GM12865 (cell line): Measurements from ENCODE around the gene ICAM4.
A peak's percentile ranks its signal among the peaks of the same experiment; 100 is the strongest.

Experiments
- DNase-seq: peaks from one replicate; pipeline ENCODE4 v3.0.0; 2010; ENCODE audit warnings: low read depth
- H3K4me3 ChIP-seq: 2 replicates; pipeline ENCODE4 v1.5.1; 2011; ENCODE audit warnings: mild to moderate bottlenecking, low read depth, low read length, control low read depth
- TF ChIP-seq, protein P1 (sequence below): IDR thresholded peaks from 2 replicates; pipeline ENCODE4 v1.5.1; 2011; ENCODE audit warnings: low read length, control low read depth, low read depth, inconsistent platforms; ENCODE audit not compliant: insufficient read depth; ENCODE audit errors: missing control alignments

Gene ICAM4

DNA sequence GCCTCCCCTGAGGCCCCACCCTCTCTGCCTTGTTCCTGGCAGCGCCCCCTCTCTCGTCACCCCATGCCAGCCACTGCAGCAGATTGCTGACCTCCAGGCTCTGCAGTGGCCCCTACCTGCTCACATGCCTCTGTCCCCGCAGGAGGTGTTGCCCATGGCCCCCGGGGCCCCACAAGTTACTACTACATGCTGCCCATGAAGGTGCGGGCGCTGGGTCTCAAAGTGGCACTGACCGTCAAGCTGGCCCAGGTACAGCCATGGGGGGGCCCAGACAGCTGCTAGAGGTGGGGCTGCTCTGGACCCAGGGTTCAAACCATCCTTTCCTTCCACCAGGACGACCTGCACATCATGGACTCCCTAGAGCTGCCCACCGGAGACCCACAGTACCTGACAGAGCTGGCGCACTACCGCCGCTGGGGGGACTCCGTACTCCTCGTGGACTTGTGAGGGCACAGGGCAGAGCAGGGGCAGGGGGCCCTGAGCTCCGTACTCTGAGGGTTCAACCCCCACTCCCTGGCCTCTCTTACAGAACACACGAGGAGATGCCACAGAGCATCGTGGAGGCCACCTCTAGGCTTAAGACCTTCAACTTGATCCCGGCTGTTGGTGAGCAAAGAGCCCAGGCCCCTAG lies 28.6 kb upstream of the ICAM4 start:
- TF ChIP-seq, protein P1, sequence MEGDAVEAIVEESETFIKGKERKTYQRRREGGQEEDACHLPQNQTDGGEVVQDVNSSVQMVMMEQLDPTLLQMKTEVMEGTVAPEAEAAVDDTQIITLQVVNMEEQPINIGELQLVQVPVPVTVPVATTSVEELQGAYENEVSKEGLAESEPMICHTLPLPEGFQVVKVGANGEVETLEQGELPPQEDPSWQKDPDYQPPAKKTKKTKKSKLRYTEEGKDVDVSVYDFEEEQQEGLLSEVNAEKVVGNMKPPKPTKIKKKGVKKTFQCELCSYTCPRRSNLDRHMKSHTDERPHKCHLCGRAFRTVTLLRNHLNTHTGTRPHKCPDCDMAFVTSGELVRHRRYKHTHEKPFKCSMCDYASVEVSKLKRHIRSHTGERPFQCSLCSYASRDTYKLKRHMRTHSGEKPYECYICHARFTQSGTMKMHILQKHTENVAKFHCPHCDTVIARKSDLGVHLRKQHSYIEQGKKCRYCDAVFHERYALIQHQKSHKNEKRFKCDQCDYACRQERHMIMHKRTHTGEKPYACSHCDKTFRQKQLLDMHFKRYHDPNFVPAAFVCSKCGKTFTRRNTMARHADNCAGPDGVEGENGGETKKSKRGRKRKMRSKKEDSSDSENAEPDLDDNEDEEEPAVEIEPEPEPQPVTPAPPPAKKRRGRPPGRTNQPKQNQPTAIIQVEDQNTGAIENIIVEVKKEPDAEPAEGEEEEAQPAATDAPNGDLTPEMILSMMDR, result no peak

DNA sequence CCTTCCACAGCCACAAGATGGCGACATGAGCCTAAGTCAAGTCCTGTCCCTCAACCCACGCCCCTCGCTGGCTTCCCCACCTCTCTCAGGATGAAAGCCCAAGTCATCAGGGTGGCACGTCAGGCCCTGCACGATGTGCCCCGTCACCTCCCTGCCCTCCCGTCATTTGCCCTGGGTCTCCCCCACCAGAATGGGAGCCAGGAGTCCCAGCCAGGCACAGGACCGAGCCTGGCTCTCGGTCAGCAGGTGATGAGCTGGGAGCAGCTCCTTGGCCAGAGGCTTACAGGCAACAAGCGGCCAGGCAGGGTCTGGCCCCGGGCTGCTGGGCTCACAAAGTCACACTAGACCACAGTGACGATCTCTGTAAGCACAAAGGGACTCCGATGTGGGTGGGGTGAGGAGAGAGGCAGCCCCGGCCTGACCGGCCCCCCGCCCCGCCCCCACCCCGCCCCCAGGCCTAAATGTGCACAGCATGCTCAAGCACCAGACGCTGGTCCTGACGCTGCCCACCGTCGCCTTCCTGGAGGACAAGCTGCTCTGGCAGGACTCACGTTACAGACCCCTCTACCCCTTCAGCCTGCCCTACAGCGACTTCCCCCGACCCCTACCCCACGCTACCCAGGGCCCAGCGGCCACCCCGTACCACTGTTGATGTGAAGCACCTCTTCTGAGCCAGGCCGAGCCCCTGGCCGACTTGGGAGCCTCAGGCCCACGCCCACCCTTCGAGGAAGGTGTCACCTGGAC lies 27.4 kb upstream of the ICAM4 start:
- TF ChIP-seq, protein P1, result peak; percentile 81
- peak; percentile 95 for DNase-seq
- no peak overlapping the region for H3K4me3 ChIP-seq

More for the DNA sequence above, 28.6 kb upstream of the ICAM4 start:
- H3K4me3 ChIP-seq, result no peak overlapping the region
- no peak for DNase-seq

DNA sequence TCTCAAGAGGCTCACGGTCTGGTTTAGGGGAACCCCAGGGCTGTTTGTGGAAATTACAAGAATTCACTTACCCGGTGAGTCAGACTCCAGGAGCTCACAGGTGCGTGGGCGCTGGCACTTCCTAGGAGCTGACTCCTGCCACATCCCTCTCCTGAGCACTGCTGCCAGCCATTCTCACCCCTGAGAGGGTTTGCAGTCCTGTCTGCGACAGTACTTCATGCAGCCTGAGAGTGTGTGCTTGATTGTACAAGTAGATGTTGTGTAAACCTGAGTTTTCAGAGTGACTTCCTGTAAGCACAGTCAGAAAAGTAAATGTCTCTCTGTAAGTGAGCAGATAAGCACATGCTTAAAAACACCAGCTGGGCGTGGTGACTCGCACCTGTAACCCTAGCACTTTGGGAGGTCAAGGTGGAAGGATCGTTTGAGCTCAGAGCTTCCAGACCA lies 26.6 kb upstream of the ICAM4 start:
- TF ChIP-seq, protein P1, result no peak
- H3K4me3 ChIP-seq, result no peak overlapping the region
- DNase-seq, result peak; percentile 43

DNA sequence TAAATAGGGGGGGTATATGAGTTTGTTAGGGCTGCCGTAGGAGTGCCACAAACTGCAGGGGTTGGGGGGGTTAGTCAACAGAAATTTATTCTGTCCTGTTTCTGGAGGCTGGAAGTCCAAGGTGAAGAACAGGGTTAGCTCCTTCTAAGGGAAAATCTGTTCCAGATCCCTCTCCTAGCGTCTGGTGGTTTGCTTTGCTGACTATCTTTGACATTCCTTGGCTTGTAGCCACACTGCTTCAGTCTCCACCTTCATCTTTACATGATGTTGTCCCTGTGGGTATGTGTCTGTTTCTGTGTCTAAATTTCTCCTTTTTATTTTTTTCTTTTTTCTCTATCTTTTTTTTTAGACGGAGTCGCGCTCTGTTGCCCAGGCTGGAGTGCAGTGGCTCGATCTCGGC lies 24.0 kb upstream of the ICAM4 start:
- H3K4me3 ChIP-seq, result no peak overlapping the region
- TF ChIP-seq, protein P1, result no peak
- DNase-seq, result no peak

DNA sequence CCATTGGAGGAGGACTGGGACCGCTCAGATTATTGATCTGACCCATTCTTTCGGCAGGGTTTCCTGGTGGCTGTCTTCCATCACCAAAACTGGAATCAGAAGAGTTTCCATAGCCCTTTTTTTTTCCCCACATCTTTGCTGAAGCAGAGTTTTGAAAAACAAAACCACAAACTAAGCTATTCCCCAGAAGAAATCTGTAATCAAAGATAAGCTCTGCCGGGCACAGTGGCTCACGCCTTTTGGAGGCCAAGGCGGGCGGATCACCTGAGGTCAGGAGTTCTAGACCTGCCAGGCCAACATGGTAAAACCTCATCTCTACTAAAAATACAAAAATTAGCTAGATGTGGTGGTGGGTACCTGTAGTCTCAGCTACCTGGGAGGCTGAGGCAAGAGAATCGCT lies 20.0 kb upstream of the ICAM4 start:
- H3K4me3 ChIP-seq, result no peak overlapping the region
- no peak for DNase-seq
- TF ChIP-seq, protein P1, result no peak

DNA sequence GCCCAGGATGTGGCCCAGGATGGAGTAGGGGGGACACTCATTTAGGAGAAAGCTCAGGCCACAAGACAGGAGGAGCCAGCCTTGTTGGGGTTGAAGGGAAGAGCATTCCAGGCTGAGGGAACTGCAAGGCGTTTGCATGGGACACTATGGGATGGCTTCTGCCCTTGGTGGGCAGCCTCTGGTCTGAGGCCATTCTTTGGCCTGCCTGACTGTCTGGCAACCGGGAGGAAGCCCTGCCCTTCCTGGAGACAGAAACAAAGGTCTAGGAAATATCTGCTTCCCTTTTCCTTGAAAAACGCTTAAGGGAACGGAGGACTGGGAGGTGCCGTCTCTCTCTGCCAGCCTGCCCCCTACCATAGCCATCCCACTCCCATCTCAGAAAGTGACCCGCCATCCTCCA lies 18.7 kb upstream of the ICAM4 start:
- no peak for DNase-seq
- TF ChIP-seq, protein P1, result no peak
- H3K4me3 ChIP-seq, result no peak overlapping the region
